Skin of body (tissue), 2 donors: ENCODE measurements around the gene TCEA3. TPM values are rescaled to one million over a fixed set of nuclear protein-coding genes. Genes with fewer than 3 reads are reported as not detected.

Experiments used
- DNase-seq: peaks from one replicate; lab custom pipeline; 2025; lab: John Stamatoyannopoulos, UW
- total RNA-seq: library from RNA; depleted of rRNA; stranded (reverse); fragments of >200 nt; gene quantifications from one replicate; pipeline ENCODE4 v1.2.3, GENCODE V29; 2014

TCEA3 gene
- total RNA-seq, 1 donor from 2014 or later, result 66.2 TPM

- DNase-seq, result peak; percentile 92
These were observed 2.8 kb downstream of the TCEA3 start for GRCh38 chr1:23421753-23422240.

- DNase-seq, result no peak
These were observed 3.2 kb downstream of the TCEA3 start for GRCh38 chr1:23421343-23421742.

- DNase-seq, result no peak
These were observed 3.8 kb downstream of the TCEA3 start for GRCh38 chr1:23420778-23421177.

- DNase-seq, result no peak
These were observed 5.4 kb downstream of the TCEA3 start for GRCh38 chr1:23419180-23419579.

GRCh38 chr1:23417570-23417969 lies 7.0 kb downstream of the TCEA3 start:
- DNase-seq, result peak; percentile 67

- no peak for DNase-seq
These were observed 7.6 kb downstream of the TCEA3 start for GRCh38 chr1:23416964-23417363.

- peak; percentile 51 for DNase-seq
These were observed 15.7 kb downstream of the TCEA3 start for GRCh38 chr1:23408797-23409290.

- DNase-seq, result no peak
These were observed 17.4 kb downstream of the TCEA3 start for GRCh38 chr1:23407016-23407630.

GRCh38 chr1:23405946-23406345 lies 18.6 kb downstream of the TCEA3 start:
- DNase-seq, result no peak

- peak; percentile 72 for DNase-seq
These were observed 20.6 kb downstream of the TCEA3 start for GRCh38 chr1:23403735-23404486.

- no peak for DNase-seq
These were observed 21.2 kb downstream of the TCEA3 start for GRCh38 chr1:23403355-23403734.

GRCh38 chr1:23403038-23403336 lies 21.6 kb downstream of the TCEA3 start:
- DNase-seq, result no peak

- DNase-seq, result no peak
These were observed 22.1 kb downstream of the TCEA3 start for GRCh38 chr1:23402286-23403037.

GRCh38 chr1:23401313-23401712 lies 23.2 kb downstream of the TCEA3 start:
- DNase-seq, result no peak

- DNase-seq, result no peak
These were observed 24.0 kb downstream of the TCEA3 start for GRCh38 chr1:23400324-23401114.

- DNase-seq, result no peak
These were observed 25.3 kb downstream of the TCEA3 start for GRCh38 chr1:23399229-23399628.

GRCh38 chr1:23397908-23398307 lies 26.6 kb downstream of the TCEA3 start:
- no peak for DNase-seq

- DNase-seq, result no peak
These were observed 28.2 kb downstream of the TCEA3 start for GRCh38 chr1:23396380-23396779.

GRCh38 chr1:23395849-23396248 lies 28.7 kb downstream of the TCEA3 start:
- no peak for DNase-seq

GRCh38 chr1:23395154-23395724 lies 29.3 kb downstream of the TCEA3 start:
- no peak for DNase-seq

- DNase-seq, result peak; percentile 94
These were observed 29.9 kb downstream of the TCEA3 start for GRCh38 chr1:23394684-23395083.
